Liver (tissue), 3 donors: Measurements from ENCODE around the gene C2CD2.

ENCODE experiments used
- CTCF ChIP-seq: fragments of 150-350 bp; IDR thresholded peaks from 2 replicates; pipeline ENCODE4 v1.5.1; 2017; ENCODE audit warnings: improper control_type of control experiment, low read depth, low read length; ENCODE audit not compliant: missing input control
- FOXA1 ChIP-seq: IDR thresholded peaks from 2 replicates; pipeline ENCODE4 v1.6.1; 2016; ENCODE audit warnings: antibody characterized with exemption
- GABPA ChIP-seq, 2 donors: IDR thresholded peaks in 1 of 2; conservative IDR thresholded peaks in 1 of 2; 2 replicates each; pipeline ENCODE4 v1.6.1; 2016; ENCODE audit warnings: antibody characterized with exemption in 2 of 2, mild to moderate bottlenecking in 1 of 2, moderate library complexity in 1 of 2
- HNF4G ChIP-seq: IDR thresholded peaks from 2 replicates; pipeline ENCODE4 v1.6.1; 2016; ENCODE audit warnings: antibody characterized with exemption
- JUND ChIP-seq, 2 donors: IDR thresholded peaks; 2 replicates each; pipeline ENCODE4 v1.6.1; 2016; ENCODE audit warnings: antibody characterized with exemption in 2 of 2
- NR2F2 ChIP-seq: IDR thresholded peaks from 2 replicates; pipeline ENCODE4 v1.6.1; 2016; ENCODE audit warnings: antibody characterized with exemption
- RAD21 ChIP-seq, 2 donors: IDR thresholded peaks; 2 replicates each; pipeline ENCODE4 v1.6.1; 2016; ENCODE audit warnings: antibody characterized with exemption in 2 of 2, mild to moderate bottlenecking in 2 of 2
- REST ChIP-seq: IDR thresholded peaks from 2 replicates; pipeline ENCODE4 v1.6.1; 2016; ENCODE audit warnings: antibody characterized with exemption, mild to moderate bottlenecking
- RXRA ChIP-seq, 2 donors: IDR thresholded peaks; 2 replicates each; pipeline ENCODE4 v1.6.1; 2017 to 2018; ENCODE audit warnings: antibody characterized with exemption in 2 of 2, mild to moderate bottlenecking in 1 of 2
- SP1 ChIP-seq: IDR thresholded peaks from 2 replicates; pipeline ENCODE4 v1.6.1; 2018; ENCODE audit warnings: antibody characterized with exemption, mild to moderate bottlenecking
- TAF1 ChIP-seq: conservative IDR thresholded peaks from 2 replicates; pipeline ENCODE4 v1.6.1; 2016; ENCODE audit warnings: antibody characterized with exemption, mild to moderate bottlenecking
- YY1 ChIP-seq: IDR thresholded peaks from 2 replicates; pipeline ENCODE4 v1.6.1; 2016; ENCODE audit warnings: antibody characterized with exemption, mild to moderate bottlenecking
- TF ChIP-seq, protein P1 (sequence below): IDR thresholded peaks from 2 replicates; pipeline ENCODE4 v1.6.1; 2016; ENCODE audit warnings: antibody characterized with exemption
- donor health status: healthy.
- donor health status: healthy.

DNA sequence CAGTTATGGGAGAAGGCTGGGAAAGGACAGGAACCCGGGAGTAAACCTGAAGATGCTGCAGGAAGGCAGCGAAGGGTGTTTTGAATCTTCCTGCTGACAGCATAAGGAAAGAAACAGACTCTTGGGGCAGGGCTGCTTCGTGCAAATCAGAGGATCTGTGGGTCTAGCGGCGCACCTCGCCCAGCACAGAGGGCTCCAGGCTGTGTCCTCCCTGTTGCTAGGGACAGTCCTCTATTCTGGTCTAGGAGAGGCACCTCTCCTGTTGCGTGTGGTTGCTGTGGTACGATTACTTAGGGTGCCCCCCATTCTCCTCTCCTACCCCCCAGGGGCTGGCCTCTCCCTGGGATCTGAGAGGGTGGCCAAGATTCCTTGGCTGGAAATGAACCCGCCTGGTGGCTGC, 11.4 kb downstream of the C2CD2 start:
- TF ChIP-seq CTCF (no peak), SP1 (no peak), GABPA (IDR thresholded peaks at IDR 0.05 in 1 of 2, conservative IDR thresholded peaks at IDR 0.05 in 1 of 2) (no peak), REST (no peak), RAD21 (IDR thresholded peaks at IDR 0.05) (no peak), TAF1 (no peak), YY1 (no peak), HNF4G (no peak), FOXA1 (no peak), RXRA (IDR thresholded peaks at IDR 0.05) (no peak), JUND (IDR thresholded peaks at IDR 0.05) (no peak), NR2F2 (no peak)
- TF ChIP-seq, protein P1, sequence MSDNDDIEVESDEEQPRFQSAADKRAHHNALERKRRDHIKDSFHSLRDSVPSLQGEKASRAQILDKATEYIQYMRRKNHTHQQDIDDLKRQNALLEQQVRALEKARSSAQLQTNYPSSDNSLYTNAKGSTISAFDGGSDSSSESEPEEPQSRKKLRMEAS = no peak
